Neural cell (in vitro differentiated cells): ENCODE measurements around the gene AMIGO1.

ENCODE experiments used
- CTCF ChIP-seq: fragments of 450-650 bp; IDR thresholded peaks from 2 replicates; pipeline ENCODE4 v1.5.1; 2014; ENCODE audit warnings: antibody characterized with exemption, mild to moderate bottlenecking, moderate library complexity; ENCODE audit not compliant: poor library complexity, severe bottlenecking
- EZH2 ChIP-seq: fragments of 200-600, 300-800 bp; shearing (Covaris generic), sonication (generic); IDR thresholded peaks from 2 replicates; pipeline ENCODE4 v1.6.1; 2014; ENCODE audit warnings: antibody characterized with exemption, low read length, borderline replicate concordance, mild to moderate bottlenecking; ENCODE audit not compliant: insufficient read depth, poor library complexity, severe bottlenecking
- POLR2AphosphoS5 ChIP-seq: IDR thresholded peaks from 2 replicates; pipeline ENCODE4 v1.6.1; 2012
- RAD21 ChIP-seq: fragments of 450-650 bp; conservative IDR thresholded peaks from 2 replicates; pipeline ENCODE4 v1.6.1; 2014; ENCODE audit warnings: antibody characterized with exemption, mild to moderate bottlenecking, moderate library complexity
- REST ChIP-seq: IDR thresholded peaks from 2 replicates; pipeline ENCODE4 v1.6.1; 2012; ENCODE audit warnings: borderline replicate concordance
- SMC3 ChIP-seq: fragments of 450-650 bp; conservative IDR thresholded peaks from 2 replicates; pipeline ENCODE4 v1.6.1; 2014; ENCODE audit warnings: antibody characterized with exemption, mild to moderate bottlenecking, moderate library complexity; ENCODE audit not compliant: poor library complexity

GRCh38 chr1:109502364-109502851 is 7.1 kb downstream of the AMIGO1 start:
- no peak for TF ChIP-seq POLR2AphosphoS5
- TF ChIP-seq EZH2: no peak
- TF ChIP-seq CTCF: no peak
- no peak for TF ChIP-seq REST
- TF ChIP-seq RAD21: no peak
- no peak for TF ChIP-seq SMC3
